Measurements from ENCODE around the gene IFI35. TPM values are rescaled to one million over a fixed set of nuclear protein-coding genes. Genes with fewer than 3 reads are reported as not detected.
A peak's percentile ranks its signal among the peaks of the same experiment; 100 is the strongest.
"Not testable (repeated sequence)": the region's sequence is repeated elsewhere in the genome, so short reads cannot be mapped to it uniquely, and the experiment has no call there.

The IFI35 gene
- total RNA-seq, 1 donor from 2014 or later = 6.7 TPM

- peak; percentile 100 for DNase-seq
Measured at GRCh38 chr17:42997984-42998938, 8.3 kb upstream of the IFI35 start, which contains the start of gene RPL27. Gene RPL27 (plus strand): TSS chr17:42998419. CDS start chr17:42998751, 332 bp downstream.

- DNase-seq = no peak
Measured at GRCh38 chr17:42999003-42999525, 7.5 kb upstream of the IFI35 start.

DNA sequence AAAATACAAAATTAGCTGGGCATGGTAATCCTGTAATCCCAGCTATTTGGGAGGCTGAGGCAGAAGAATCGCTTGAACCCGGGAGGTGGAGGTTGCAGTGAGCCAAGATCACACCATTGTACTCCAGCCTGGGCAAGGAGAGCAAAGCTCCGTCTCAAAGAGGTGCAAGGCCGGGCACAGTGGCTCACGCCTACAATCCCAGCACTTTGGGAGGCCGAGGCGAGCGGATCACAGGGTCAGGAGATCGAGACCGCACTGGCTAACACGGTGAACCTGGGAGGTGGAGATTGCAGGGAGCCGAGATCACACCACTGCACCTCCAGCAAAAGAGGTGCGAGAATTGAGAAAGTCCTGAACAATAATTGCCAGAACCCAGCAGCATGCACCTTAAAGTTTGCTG lies 5.7 kb upstream of the IFI35 start:
- DNase-seq = not testable (repeated sequence)

DNA sequence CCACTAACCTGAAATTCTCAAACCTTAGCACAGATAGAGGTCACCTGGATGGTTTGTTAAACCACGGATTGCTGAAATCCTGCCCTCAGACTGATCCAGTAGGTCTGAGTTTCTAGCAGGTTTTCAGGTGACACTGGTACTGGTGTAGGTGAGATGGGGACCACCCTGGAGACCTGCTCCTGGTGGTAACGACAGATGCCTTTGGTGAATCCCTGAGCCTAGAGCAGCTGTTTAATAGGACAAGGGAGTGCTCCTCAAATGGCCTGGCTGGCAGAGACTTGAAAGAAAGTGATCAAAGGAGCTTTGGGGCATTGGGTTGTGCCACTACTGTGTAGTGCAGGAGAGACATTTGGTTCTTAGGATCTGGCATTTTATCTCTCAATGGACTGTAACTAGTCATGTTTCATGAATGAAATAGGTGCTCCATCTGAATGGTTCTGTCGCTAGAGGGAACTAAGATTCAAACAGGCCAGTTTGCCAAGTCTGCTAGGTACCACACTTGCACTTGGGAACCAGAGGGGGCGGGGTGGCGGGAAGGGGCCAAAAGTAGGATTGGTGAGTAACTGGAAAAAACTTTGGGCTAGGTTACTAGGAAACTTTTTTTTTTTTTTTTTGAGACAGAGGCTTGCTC lies 2.9 kb upstream of the IFI35 start:
- DNase-seq = no peak

- DNase-seq = no peak
Measured at GRCh38 chr17:43010667-43011308, 4.2 kb downstream of the IFI35 start.

GRCh38 chr17:43011728-43012472 lies 5.3 kb downstream of the IFI35 start:
- no peak for DNase-seq

DNA sequence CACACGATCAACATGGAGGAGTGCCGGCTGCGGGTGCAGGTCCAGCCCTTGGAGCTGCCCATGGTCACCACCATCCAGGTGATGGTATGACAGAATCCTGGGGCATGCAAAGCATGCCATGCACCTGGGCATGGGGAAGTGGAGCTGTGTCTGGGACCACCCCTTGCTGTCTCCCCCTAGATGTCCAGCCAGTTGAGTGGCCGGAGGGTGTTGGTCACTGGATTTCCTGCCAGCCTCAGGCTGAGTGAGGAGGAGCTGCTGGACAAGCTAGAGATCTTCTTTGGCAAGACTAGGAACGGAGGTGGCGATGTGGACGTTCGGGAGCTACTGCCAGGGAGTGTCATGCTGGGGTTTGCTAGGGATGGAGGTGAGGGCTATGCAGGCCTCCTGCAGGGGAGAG lies 6.7 kb downstream of the IFI35 start:
- no peak for DNase-seq

- DNase-seq = no peak
Measured at GRCh38 chr17:43014020-43014648, 7.5 kb downstream of the IFI35 start.

- no peak for DNase-seq
Measured at GRCh38 chr17:43014649-43015542, 8.3 kb downstream of the IFI35 start.

GRCh38 chr17:43015579-43015978 lies 9.0 kb downstream of the IFI35 start:
- no peak for DNase-seq

- DNase-seq = no peak
Measured at GRCh38 chr17:43016216-43016615, 9.6 kb downstream of the IFI35 start.

GRCh38 chr17:43018008-43018853 lies 11.6 kb downstream of the IFI35 start:
- no peak for DNase-seq

DNA sequence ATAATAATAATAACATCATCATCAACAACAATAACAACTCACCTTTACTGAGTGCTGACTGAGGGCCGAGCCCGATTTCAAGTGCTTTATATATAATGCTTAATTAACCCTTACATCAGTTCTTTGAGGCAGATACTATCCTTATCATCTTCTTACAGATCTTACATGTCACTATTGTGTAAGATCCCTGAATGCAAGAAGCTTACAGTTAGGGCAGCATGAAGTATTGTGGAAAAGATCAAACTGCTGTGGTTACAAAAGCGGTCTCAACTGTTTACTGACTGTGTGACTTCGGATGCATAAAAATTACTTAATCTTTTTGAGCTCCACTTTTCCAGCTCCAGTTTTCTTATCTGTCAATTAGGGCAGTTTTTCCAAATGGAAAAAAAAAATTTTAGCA lies 12.3 kb downstream of the IFI35 start:
- DNase-seq = no peak

DNA sequence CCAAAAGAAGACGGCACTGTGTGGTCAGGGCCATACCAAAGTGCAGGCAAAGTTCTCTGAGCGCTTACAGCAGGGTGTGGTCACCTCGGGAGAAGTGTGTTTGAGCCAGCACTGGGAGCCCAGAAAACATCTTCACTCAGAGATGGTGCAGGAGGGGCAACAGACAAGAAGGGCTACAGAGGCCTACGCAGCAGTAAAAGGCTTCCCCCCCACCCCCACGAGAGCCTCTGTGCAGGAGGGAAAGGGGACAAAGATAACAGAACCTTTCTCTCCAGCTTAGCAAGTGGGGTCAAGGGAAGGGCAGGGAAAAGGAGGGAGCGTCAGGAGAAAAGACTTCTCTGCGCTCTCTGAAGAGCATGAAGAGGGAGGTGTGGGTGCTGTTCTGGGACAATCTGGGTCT lies 12.8 kb downstream of the IFI35 start:
- DNase-seq = no peak

GRCh38 chr17:43020030-43020621 lies 13.5 kb downstream of the IFI35 start:
- DNase-seq = peak; percentile 59

DNA sequence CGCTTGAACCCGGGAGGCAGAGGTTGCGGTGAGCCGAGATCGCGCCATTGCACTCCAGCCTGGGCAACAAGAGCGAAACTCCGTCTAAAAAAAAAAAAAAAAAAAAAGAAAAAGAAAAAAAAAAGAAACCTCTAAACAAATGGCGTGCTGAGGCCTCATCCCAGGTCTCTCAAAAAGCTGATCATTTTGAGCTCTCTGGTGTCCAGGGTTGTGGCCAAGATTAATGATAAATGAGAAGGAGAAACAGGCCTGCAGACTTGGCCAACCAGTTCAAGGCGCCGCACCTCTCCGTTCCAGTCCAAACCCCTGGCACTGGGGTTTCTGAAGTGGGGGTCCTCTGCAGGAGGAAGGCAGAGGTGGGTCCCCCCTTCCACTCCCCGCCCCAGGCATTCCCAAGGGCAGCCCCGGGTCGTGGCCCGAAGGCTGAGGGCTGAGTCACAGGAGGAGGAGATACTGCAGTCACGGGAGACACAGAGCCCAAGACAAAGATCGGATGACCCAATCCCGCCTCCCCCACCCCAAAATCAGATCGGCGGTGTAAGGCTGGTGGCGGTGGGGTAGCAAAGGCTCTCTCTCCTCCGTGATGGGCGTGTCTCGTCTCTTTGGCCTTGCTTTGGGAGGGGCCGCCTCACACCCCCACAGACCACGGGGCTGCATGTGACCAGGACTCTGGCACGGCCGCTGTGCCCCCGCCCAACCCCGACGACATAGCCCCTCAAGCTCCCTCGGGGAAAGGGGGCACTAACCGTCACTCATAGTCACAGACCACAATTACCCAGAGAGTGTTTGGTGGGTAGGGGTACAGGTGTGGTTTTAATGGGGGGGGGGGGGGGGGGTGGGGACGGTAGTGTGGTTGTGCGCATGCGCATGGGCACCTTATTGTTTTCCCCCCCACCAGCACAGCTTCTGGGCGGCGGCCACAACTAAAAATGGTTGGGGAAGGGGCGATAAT lies 14.5 kb downstream of the IFI35 start:
- peak; percentile 64 for DNase-seq

DNA sequence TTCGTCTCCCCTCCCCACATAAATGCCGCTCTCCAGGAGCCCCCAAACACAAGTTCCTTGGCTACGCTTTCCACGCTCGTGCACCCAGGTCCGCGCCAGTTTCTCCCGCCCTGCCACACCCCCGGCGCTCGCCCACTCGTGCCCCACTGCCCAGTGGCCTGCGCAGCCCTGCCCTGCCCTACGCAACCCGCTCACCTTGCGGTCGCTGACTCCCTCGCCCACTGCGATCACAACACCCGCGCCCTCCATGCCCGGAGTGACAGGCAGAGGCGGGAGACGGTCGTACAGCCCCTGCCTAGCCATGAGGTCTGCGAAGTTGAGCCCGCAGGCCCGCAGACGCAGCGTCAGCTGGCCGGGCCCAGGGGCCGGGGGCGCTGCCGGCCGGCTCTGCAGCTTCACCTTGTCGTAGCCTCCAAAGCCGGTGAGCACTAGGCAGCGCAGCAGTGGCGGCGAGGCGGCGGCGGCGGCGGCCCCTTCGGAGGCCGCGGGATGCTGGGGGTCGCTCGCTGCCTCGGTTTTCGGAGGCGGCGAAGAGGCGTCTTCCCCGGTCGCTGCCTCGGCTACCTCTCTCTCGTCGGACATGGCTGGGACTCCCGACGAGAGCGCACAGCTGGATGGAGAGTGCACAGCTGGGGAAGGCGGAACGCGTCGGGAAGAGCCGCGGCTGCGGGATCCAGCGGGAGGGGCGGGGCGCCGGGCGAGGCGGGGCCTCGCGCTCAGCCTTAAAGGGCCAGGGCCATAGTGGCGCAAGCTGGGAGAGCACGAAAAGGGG lies 15.3 kb downstream of the IFI35 start, which contains the start of gene VAT1:
VAT1 (minus strand) TSS at position 645 of the 772 bp plus-strand sequence; CDS start at position 582, 63 bp downstream.
- DNase-seq = peak; percentile 91
